Thyroid gland (tissue), 4 donors: ENCODE data around the gene PARM1.

Experiments used
- CTCF ChIP-seq, 6 experiments: fragments of 200-600 bp in 3 of 6; fragments of 450-650 bp in 3 of 6; sonication (generic) in 3 of 6; IDR thresholded peaks; one replicate each; pipeline ENCODE4 v1.5.1; 2016 to 2019; ENCODE audit warnings: antibody characterized with exemption in 6 of 6, mild to moderate bottlenecking in 2 of 6, inconsistent platforms in 1 of 6, moderate library complexity in 1 of 6
- POLR2A ChIP-seq, 2 donors: fragments of 450-650 bp; IDR thresholded peaks; one replicate each; pipeline ENCODE4 v1.6.1; 2017; ENCODE audit warnings: antibody characterized with exemption in 2 of 2, mild to moderate bottlenecking in 2 of 2, moderate library complexity in 1 of 2

- TF ChIP-seq CTCF (IDR thresholded peaks at IDR 0.05) (no peak), POLR2A (IDR thresholded peaks at IDR 0.05) (no peak)
Measured at GRCh38 chr4:75042601-75043208, 109.8 kb downstream of the PARM1 start.
